NCI-H187 (cell line): ENCODE results near the gene KRT40.

Experiments
- DNase-seq, 2 experiments: peaks; one replicate each; lab custom pipeline; 2025; lab: John Stamatoyannopoulos, UW

Gene KRT40

DNA sequence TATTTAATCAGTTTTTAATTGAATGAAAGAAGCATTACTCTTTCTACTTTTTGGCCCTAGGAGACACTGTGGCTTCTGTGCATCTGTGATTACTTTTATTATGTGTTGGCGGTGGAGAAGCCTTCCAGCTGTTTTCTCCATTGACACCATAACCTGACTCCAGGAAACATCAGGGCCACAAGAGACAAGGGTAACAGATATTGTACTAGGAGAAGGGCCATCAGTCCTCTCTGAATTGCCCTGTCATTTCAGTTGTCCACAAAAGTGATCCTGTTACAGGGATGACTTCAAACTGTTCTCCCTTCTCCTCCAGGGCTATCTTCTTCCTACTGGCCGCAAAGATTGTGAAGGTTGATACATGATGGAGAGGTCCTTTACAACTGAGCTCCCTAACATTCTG, 32.0 kb downstream of the KRT40 start:
- DNase-seq = no peak

- DNase-seq = no peak
Measured at GRCh38 chr17:40951011-40951622, 33.0 kb downstream of the KRT40 start.

GRCh38 chr17:40950176-40950575, 34.0 kb downstream of the KRT40 start:
- DNase-seq = no peak

GRCh38 chr17:40949418-40949817, 34.7 kb downstream of the KRT40 start:
- DNase-seq = no peak

DNA sequence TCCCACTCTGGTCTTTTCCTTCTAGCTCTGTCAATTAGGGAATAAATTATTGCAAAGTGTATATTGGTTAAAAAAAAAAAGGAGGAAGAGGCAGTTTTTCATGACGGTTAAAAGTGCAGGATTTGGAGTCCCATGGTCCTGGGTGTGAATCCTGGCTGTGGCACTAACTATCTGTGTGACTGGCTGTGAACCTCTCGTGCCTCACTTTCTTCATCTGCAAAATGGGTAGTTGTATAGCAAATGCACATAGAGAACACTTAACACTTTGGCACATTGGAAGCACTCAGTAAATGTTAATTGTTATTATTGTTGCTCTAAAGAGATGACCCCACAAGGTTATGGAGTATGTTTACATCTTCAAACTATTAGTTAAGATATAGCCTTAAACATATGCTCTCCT, 36.2 kb downstream of the KRT40 start:
- no peak for DNase-seq

- DNase-seq = no peak
Measured at GRCh38 chr17:40945414-40945813, 38.7 kb downstream of the KRT40 start.

DNA sequence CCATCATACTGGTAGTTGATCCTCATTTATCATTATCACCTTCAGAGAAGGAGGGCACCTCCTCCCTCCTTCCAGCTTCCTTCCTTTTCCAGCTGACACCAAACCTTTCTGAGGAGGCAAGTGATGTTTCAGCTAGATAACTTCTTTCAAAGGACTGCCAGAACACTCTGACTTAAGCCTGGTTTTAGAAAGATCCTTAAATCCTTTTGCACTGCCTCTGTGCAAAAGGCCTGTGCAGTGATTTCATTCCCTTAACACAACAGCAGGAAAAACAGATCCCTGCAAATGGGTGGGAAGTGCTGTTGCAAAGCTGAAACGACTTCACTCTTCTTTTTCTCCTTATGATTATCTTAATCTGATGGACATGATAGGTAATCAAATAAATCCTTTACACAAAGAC, 39.6 kb downstream of the KRT40 start:
- no peak for DNase-seq

GRCh38 chr17:40942553-40942952, 41.6 kb downstream of the KRT40 start:
- DNase-seq = no peak

- no peak for DNase-seq
Measured at GRCh38 chr17:40940266-40940665, 43.9 kb downstream of the KRT40 start.

- no peak for DNase-seq
Measured at GRCh38 chr17:40938981-40939380, 45.1 kb downstream of the KRT40 start.

GRCh38 chr17:40937384-40937819, 46.7 kb downstream of the KRT40 start, which contains the start of gene KRT23:
Gene KRT23 (minus strand): TSS chr17:40937646. CDS start chr17:40936603, 1,043 bp downstream.
- no peak for DNase-seq

- no peak for DNase-seq
Measured at GRCh38 chr17:40936976-40937375, 47.1 kb downstream of the KRT40 start.

GRCh38 chr17:40936437-40936971, 47.6 kb downstream of the KRT40 start:
- no peak for DNase-seq

DNA sequence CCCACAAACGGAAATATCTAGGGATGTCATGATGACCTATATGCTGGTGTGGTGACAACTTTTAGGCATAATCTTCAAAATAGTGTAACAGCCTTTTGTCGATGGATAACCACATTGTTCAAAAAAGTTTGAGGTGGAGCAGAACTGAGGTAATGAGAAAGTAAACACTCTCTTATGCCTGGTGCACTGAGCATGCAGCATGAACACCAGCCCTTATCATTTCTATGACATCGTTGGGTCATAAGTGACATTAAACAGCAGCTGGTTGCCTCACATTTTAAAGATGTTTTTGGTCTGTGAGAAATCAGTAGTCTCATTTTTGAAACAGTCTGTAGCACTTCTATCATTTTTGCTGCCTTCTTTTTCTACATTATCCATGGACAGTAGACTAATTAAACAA, 48.5 kb downstream of the KRT40 start:
- DNase-seq = no peak

- no peak for DNase-seq
Measured at GRCh38 chr17:40932608-40933007, 51.5 kb downstream of the KRT40 start.

DNA sequence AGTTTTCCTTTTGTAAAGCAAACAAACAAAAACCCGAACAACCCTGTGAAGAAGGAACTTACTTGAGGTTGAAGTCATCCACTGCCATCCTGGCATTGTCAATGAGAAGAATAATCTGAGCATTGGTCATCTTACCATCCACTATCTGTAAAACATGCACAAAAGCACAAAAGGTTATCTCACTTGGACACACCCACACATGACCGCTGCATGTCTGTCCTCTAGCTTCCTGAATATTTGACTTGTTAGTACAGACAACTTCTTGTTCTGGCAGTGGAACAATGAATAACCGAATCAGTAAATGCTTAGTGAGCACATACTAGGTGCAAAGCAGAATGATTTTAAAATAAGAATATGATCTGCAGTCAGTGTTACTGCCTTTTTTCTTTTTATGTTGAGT, 52.8 kb downstream of the KRT40 start:
- no peak for DNase-seq
